ENCODE data around the gene ABLIM1. TPM values are rescaled to one million over a fixed set of nuclear protein-coding genes. Genes with fewer than 3 reads are reported as not detected.
A peak's percentile ranks its signal among the peaks of the same experiment; 100 is the strongest.

The ABLIM1 gene
- total and polyA plus RNA-seq, 2 of the 13 experiments (the other 11 are each of a cell fraction or from before 2014, with no cell fraction given), result 59.4 to 92.7 TPM

- no peak for TF ChIP-seq E2F5 (CRISPR knock-in tag; conservative IDR thresholded peaks at IDR 0.05)
- 0 out of 2 replicates have a peak, but pooled peaks have one; percentile 24 for TF ChIP-seq ZGPAT (CRISPR knock-in tag; IDR thresholded peaks at IDR 0.05)
- peak; percentile 48; the same call in 1 of the 2 replicates for TF ChIP-seq ELF3 (CRISPR knock-in tag; IDR thresholded peaks at IDR 0.05)
- TF ChIP-seq HMGXB4 (CRISPR knock-in tag; IDR thresholded peaks at IDR 0.05; ENCODE audit: borderline replicate concordance in 1 of 2, low read depth in 1 of 2), result 0 out of 4 replicates have a peak, but pooled peaks of 1 of the 2 experiments have one; percentile 28
- 0 out of 2 replicates have a peak, but pooled peaks have one; percentile 44 for TF ChIP-seq ZNF362 (CRISPR knock-in tag; IDR thresholded peaks at IDR 0.05; ENCODE audit: borderline replicate concordance)
- TF ChIP-seq RBM22 (optimal IDR thresholded peaks at IDR 0.05; ENCODE audit: low read length), result peak; percentile 65
- 0 out of 2 replicates have a peak, but pooled peaks have one; percentile 20 for TF ChIP-seq PRDM10 (CRISPR knock-in tag; IDR thresholded peaks at IDR 0.05; ENCODE audit: low read depth)
- peak; percentile 85 for TF ChIP-seq CTCF (CRISPR knock-in tag; IDR thresholded peaks at IDR 0.05)
- no peak for TF ChIP-seq EP300 (IDR thresholded peaks at IDR 0.05; ENCODE audit: low read depth in 2 of 2, low read length in 2 of 2)
- TF ChIP-seq EP300 (CRISPR knock-in tag; IDR thresholded peaks at IDR 0.05; ENCODE audit: borderline replicate concordance), result no peak
- 0 out of 2 replicates have a peak, but pooled peaks have one; percentile 22 for TF ChIP-seq NR2F2 (IDR thresholded peaks at IDR 0.05; ENCODE audit: borderline replicate concordance, low read depth)
Observed at GRCh38 chr10:114470956-114471905, 186.8 kb downstream of the ABLIM1 start (continued).

Measured in HepG2 (cell line).